Measurements from ENCODE around the gene CTNNAL1. TPM values are rescaled to one million over a fixed set of nuclear protein-coding genes. Genes with fewer than 3 reads are reported as not detected.
"Not testable (repeated sequence)": the region's sequence is repeated elsewhere in the genome, so short reads cannot be mapped to it uniquely, and the experiment has no call there.

The CTNNAL1 gene
- total RNA-seq, 1 donor from 2014 or later: 177 TPM

DNA sequence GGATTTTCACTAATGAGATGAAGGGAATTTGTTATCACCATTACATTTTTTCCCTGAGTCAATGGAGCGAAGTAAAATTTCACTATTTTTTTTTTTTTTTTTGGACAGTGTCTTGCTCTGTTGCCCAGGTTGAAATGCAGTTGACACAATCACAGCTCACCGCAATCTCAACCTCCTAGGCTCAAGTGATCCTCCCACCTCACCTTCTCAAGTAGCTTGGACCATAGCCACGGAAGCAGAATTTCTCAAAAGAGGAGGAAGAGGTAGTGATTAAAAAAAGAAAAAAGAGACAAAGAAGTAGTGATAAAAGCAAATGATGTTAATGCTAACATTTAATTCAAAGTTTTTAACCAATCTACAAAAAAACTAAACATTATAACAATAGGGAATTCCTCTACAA is 109.1 kb downstream of the CTNNAL1 start:
- ATAC-seq: no peak
- intact Hi-C loops (cut with DNase I): no loop called here
- DNase-seq (ENCODE audit: low spot score): no peak

DNA sequence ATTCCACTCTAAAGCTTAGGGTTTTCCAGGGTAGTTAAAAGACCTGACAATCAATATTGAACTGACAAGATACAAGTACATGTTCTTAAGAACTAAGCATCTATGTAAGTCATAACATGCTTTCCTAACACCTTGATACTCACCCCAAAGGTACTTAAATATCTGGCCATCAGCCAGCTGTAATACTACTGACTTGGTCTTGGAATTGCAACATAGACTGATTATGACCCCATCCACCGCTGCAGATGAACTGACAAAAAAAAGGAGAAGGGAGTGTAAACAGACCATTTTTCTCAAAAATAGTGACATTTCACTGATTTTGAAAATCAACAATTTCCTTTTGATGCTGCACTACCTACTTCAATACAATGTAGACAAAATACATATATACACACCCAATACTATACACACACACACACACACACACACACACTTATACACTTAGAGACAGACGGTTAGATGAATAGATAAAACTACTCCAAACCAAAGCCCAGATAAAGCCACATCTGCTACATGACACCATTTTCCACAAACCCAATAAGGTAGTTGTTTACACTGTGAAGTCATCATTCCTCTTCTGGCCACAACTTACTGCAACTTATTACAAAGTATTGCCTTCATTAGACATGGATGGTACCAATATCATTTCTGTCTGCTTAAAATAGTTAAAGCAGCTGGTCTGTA is 109.7 kb downstream of the CTNNAL1 start:
- DNase-seq (ENCODE audit: low spot score) (no peak), ATAC-seq (no peak)
- intact Hi-C loops (cut with DNase I): no loop called here

DNA sequence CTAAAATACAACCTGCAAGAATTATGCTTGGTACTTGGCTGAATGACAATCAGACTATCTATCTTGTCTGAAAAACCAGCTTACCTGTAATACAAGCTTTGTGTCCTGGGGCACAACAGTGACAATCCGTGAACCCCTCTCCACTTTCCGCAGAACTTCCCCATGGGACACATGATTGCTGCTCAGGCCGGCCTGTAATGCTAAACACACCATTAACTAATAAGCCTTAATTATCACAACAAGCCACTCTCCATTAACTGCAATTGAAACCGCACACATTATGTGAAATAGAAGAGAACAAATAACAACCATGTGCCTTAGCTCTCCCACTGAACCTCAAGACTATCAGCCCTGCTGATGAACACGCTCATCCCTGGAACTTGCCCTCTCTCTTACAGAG is 113.1 kb downstream of the CTNNAL1 start:
- ATAC-seq: no peak

DNA sequence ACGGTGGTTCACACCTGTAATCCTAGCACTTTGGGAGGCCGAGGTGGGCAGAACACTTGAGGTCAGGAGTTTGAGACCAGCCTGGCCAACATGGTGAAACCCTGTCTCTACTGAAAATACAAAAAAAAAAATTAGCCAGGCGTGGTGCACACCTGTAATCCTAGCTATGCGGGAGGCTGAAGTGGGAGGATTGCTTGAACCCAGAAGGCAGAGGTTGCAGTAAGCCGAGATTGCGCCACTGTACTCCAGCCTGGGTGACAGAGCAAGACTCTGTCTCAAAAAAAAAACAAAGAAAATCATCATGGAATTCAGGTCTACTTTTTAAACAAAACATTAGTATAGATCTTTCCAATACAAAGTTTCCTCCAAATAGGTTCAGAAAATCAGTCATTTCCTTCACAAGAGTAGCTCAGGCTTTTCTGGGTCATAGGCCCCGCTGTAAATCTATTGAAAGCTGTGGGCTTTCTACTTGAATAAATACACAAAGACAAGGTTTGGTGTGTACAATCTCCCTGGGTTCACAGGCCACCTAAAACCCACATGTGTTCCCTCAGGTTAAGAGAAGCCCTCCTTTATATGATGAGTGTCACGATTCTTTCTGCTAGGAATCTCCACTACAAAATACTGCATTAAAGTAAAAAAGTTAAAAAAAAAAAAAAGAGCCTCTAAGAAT is 114.1 kb downstream of the CTNNAL1 start:
- intact Hi-C loops (cut with DNase I); DNase-seq (ENCODE audit: low spot score); ATAC-seq: not testable (repeated sequence)

More for the DNA sequence above, 113.1 kb downstream of the CTNNAL1 start:
- intact Hi-C loops (cut with DNase I): no loop called here
- DNase-seq (ENCODE audit: low spot score): no peak

DNA sequence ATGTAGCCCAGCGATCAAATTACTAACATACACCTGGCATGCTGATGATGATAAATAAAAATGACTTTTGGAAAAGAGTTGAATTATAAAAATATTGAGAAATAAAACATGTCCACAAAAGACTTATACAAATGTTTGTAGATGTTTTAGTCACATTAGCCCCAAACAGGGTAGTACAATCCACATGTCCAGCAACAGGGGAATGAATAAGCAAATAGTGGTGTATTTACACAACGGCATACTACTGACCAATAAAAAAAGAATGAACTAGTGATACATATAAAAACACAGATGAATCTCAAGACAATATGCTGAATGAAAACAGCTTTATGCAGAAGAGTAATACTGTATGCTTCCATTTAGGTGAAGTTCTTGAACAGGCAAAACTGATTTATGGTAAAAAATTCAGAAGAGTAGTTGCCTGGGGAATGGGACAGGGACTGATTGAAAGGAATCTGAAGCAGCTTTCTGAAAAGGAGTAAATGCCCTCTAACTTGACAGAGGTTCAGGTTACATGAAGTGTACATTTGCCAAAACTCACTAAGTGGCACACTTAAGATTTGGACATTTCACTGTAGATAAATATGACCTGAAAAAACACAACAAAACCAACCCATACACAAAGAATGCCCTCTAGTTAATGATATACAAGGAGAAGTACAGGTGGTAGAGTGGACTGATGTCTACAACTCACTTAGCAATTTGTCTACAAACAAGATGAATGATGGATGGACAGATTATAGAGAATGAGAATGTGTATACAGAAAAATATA is 115.8 kb downstream of the CTNNAL1 start:
- ATAC-seq: no peak
- intact Hi-C loops (cut with DNase I): no loop called here
- no peak for DNase-seq (ENCODE audit: low spot score)

DNA sequence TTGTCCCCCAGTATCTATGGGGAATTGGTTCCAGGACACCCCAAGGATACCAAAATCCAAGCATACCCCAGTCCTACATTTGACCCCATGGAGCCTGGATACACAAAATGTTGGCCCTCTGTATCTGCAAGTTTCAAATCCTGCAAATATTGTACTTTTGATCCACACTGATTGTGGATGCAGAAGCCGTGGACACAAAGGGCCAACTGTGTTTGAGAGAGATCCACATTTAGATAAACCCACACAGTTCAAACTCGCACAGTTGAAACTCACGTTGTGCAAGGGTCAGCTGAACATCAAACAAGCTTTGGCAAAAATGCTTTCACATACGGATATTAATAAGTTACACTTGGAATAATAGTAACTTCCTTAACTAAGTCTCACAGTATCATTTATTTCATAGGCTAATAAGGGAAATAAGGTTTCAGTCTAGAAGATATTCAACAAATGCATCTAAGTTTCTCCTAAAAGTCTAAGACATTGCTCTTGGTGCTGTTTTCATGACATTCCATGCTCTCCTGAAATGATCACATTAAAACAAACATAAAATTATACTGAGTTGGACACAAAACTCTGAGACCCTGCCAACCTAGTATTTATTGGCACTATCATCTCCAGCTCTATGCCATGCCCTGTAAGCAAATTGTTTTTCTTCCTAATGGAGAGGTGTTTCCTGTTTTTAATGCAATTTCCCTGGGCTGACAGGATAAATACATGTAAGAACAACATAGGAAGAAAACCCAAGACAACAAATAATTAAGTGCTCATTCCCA is 118.9 kb downstream of the CTNNAL1 start:
- DNase-seq (ENCODE audit: low spot score): no peak
- no peak for ATAC-seq
- intact Hi-C loops (cut with DNase I): no loop called here

Small RNAs within 50 kb of the gene (microRNA-seq; reads per million reads assigned to microRNA genes)
- gene MIR32: 500 reads per million, percentile 75 among the genes with 10 or more reads in this experiment

Other genes with a start within 250 kb of the CTNNAL1 start
- 0.13 TPM for gene ACTL7B, start 157.5 kb downstream of the CTNNAL1 start, total RNA-seq
- gene ACTL7A, start 151.2 kb downstream of the CTNNAL1 start, total RNA-seq: not detected
- gene ELP1, start 79.4 kb downstream of the CTNNAL1 start, total RNA-seq: 21.8 TPM
- 11.2 TPM for gene ABITRAM, start 79.1 kb downstream of the CTNNAL1 start, total RNA-seq
- 92.6 TPM for gene TMEM245, start 106.4 kb upstream of the CTNNAL1 start, total RNA-seq
- gene FRRS1L, start 153.8 kb upstream of the CTNNAL1 start, total RNA-seq: 12.8 TPM

Data from sciatic nerve (tissue), 2 donors.